Measurements from ENCODE around the gene ZFR. TPM values are rescaled to one million over a fixed set of nuclear protein-coding genes. Genes with fewer than 3 reads are reported as not detected.
"Not testable (repeated sequence)": the region's sequence is repeated elsewhere in the genome, so short reads cannot be mapped to it uniquely, and the experiment has no call there.

Gene ZFR
- total RNA-seq, 1 donor from 2014 or later, result 71.5 TPM

- no peak for TF ChIP-seq CTCF (IDR thresholded peaks at IDR 0.05; ENCODE audit: unreplicated experiment)
- Mint-ChIP-seq H3K36me3 (peaks cover 5% of the 10 kb centered on the region), H3K4me3 (no peak overlapping the region), H3K9me3 (peaks cover 6% of the 10 kb centered on the region), H3K27ac (no peak overlapping the region), H3K4me1 (no peaks in the 10 kb centered on the region), H3K27me3 (ENCODE audit: low read depth) (peaks cover 2% of the 10 kb centered on the region)
- no peak for DNase-seq (ENCODE audit: low spot score in 2 of 2, unreplicated experiment in 2 of 2)
Measured at GRCh38 chr5:32319926-32320543, 124.5 kb downstream of the ZFR start.

- peaks cover 6% of the 10 kb centered on the region for H3K9me3 Mint-ChIP-seq
- peaks cover 5% of the 10 kb centered on the region for H3K36me3 Mint-ChIP-seq
- DNase-seq (ENCODE audit: low spot score in 2 of 2, unreplicated experiment in 2 of 2), result no peak
Measured at GRCh38 chr5:32319392-32319791, 125.1 kb downstream of the ZFR start.

GRCh38 chr5:32317041-32317440 is 127.5 kb downstream of the ZFR start:
- Mint-ChIP-seq H3K9me3 (peaks cover 6% of the 10 kb centered on the region), H3K36me3 (peaks cover 5% of the 10 kb centered on the region), H3K4me3 (no peak overlapping the region), H3K4me1 (peaks cover under 1% of the 10 kb centered on the region), H3K27me3 (ENCODE audit: low read depth) (peaks cover 2% of the 10 kb centered on the region), H3K27ac (no peak overlapping the region)
- no peak for TF ChIP-seq CTCF (IDR thresholded peaks at IDR 0.05; ENCODE audit: unreplicated experiment)
- no peak for DNase-seq (ENCODE audit: low spot score in 2 of 2, unreplicated experiment in 2 of 2)

More at GRCh38 chr5:32319392-32319791, 125.1 kb downstream of the ZFR start:
- no peak for TF ChIP-seq CTCF (IDR thresholded peaks at IDR 0.05; ENCODE audit: unreplicated experiment)
- no peak overlapping the region for H3K27ac Mint-ChIP-seq
- H3K4me1 Mint-ChIP-seq, result no peaks in the 10 kb centered on the region
- H3K4me3 Mint-ChIP-seq, result no peak overlapping the region
- H3K27me3 Mint-ChIP-seq (ENCODE audit: low read depth), result peaks cover 2% of the 10 kb centered on the region

GRCh38 chr5:32315221-32316014 is 129.1 kb downstream of the ZFR start:
- H3K27me3 Mint-ChIP-seq (ENCODE audit: low read depth), result peaks cover 2% of the 10 kb centered on the region
- peaks cover under 1% of the 10 kb centered on the region for H3K36me3 Mint-ChIP-seq
- H3K27ac Mint-ChIP-seq, result no peak overlapping the region
- H3K4me3 Mint-ChIP-seq, result no peak overlapping the region
- no peak for TF ChIP-seq CTCF (IDR thresholded peaks at IDR 0.05; ENCODE audit: unreplicated experiment)
- peaks cover 11% of the 10 kb centered on the region for H3K4me1 Mint-ChIP-seq
- no peaks in the 10 kb centered on the region for H3K9me3 Mint-ChIP-seq
- no peak for DNase-seq (ENCODE audit: low spot score in 2 of 2, unreplicated experiment in 2 of 2)

GRCh38 chr5:32314658-32315057 is 129.9 kb downstream of the ZFR start:
- no peak for DNase-seq (ENCODE audit: low spot score in 2 of 2, unreplicated experiment in 2 of 2)
- TF ChIP-seq CTCF (IDR thresholded peaks at IDR 0.05; ENCODE audit: unreplicated experiment), result no peak
- peak overlapping the region; percentile 37 for H3K4me3 Mint-ChIP-seq
- peaks cover 2% of the 10 kb centered on the region for H3K27me3 Mint-ChIP-seq (ENCODE audit: low read depth)
- no peaks in the 10 kb centered on the region for H3K9me3 Mint-ChIP-seq
- H3K27ac Mint-ChIP-seq, result peak overlapping the region; percentile 39
- H3K4me1 Mint-ChIP-seq, result peaks cover 13% of the 10 kb centered on the region
- peaks cover 3% of the 10 kb centered on the region for H3K36me3 Mint-ChIP-seq

GRCh38 chr5:32314152-32314488 is 130.4 kb downstream of the ZFR start:
- not testable (repeated sequence) for H3K9me3 Mint-ChIP-seq; H3K27me3 Mint-ChIP-seq (ENCODE audit: low read depth); DNase-seq (ENCODE audit: low spot score in 2 of 2, unreplicated experiment in 2 of 2); H3K36me3 Mint-ChIP-seq; H3K27ac Mint-ChIP-seq
- peak overlapping the region; percentile 37 for H3K4me3 Mint-ChIP-seq
- peaks cover 17% of the 10 kb centered on the region for H3K4me1 Mint-ChIP-seq

Measured in mesothelial cell of epicardium (in vitro differentiated cells).